Activated CD4-positive, alpha-beta T cell treated with anti-CD3 and anti-CD28 coated beads for 36 hours (primary cell): Measurements from ENCODE around the gene MOCS3. TPM values are rescaled to one million over a fixed set of nuclear protein-coding genes. Genes with fewer than 3 reads are reported as not detected.

Experiments used
- ATAC-seq: fragments of 200-7000 bp; cut with Tn5 transposase; one replicate; pipeline ENCODE4 v1.10.0; 2021; ENCODE audit warnings: mild to moderate bottlenecking, moderate library complexity
- CTCF ChIA-PET: fragments of 350-600 bp; sonication (Branson Sonifier 250); formaldehyde crosslinking; loops from one replicate; lab custom pipeline; 2021; ENCODE audit warnings: antibody characterized with exemption; lab: Charles Lee
- POLR2A ChIA-PET: fragments of 350-600 bp; sonication (Branson Sonifier 250); formaldehyde crosslinking; loops from one replicate; lab custom pipeline; 2021; ENCODE audit warnings: antibody characterized with exemption, inconsistent platforms; lab: Charles Lee
- DNase-seq: peaks from one replicate; pipeline ENCODE4 v3.0.0-alpha.2; 2020
- H3K27ac Mint-ChIP-seq: one replicate; pipeline ENCODE4 v1.8.0; 2021; ENCODE audit warnings: mixed read lengths
- H3K27me3 Mint-ChIP-seq: one replicate; pipeline ENCODE4 v1.8.0; 2021; ENCODE audit warnings: mixed read lengths
- H3K36me3 Mint-ChIP-seq: one replicate; pipeline ENCODE4 v1.8.0; 2021; ENCODE audit warnings: low read depth, mixed read lengths
- H3K4me1 Mint-ChIP-seq: one replicate; pipeline ENCODE4 v1.8.0; 2021; ENCODE audit warnings: mixed read lengths
- H3K4me3 Mint-ChIP-seq: one replicate; pipeline ENCODE4 v1.8.0; 2021; ENCODE audit warnings: mild to moderate bottlenecking, moderate library complexity, mixed read lengths
- H3K9me3 Mint-ChIP-seq: one replicate; pipeline ENCODE4 v1.8.0; 2021; ENCODE audit warnings: low read depth, mixed read lengths
- intact Hi-C, 2 experiments: fragments of 100-400 bp; cut with DNase I in 1 of 2; cut with micrococcal nuclease in 1 of 2; formaldehyde crosslinking; loops; one replicate each; pipeline versions ENCODE4 v1.14.2 to v1.15.1; 2022 to 2024; cut with DNase I, micrococcal nuclease
- total RNA-seq, 2 experiments: library from RNA; stranded (reverse); gene quantifications; one replicate each; pipeline ENCODE4 v1.2.3, GENCODE V29; 2021

Gene MOCS3
- total RNA-seq, 2 experiments from 2014 or later, result 3.1 to 3.8 TPM

DNA sequence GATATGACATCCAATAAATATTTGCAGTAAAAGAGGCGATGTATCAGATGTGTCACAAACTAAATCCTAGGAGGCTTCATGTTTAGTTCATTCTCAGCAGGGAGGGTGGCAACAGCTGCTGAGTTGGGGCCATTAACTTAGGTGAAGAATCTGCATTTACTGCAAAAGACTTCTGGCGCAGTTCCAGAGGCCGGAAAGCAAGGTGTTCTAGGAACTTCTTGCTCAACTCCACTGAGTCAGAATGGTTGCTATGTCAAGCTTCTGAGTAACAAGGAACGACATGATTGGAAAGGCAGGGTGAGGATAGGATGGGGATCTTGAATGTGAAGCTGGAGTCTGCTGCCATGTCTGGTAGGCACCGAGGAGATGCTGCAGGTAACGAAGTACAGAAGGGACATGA is 39.1 kb upstream of the MOCS3 start:
- ChIA-PET CTCF (interaction anchor here (0.6 to 3.6 kb wide), 4 partner anchors 10 to 170 kb away, joined by 3 to 20 read pairs (median 12); partner anchors contain the start of genes BCAS4, DPM1 and MOCS3), POLR2A (interaction anchor here (0.7 to 1.6 kb wide), 2 partner anchors 10 to 420 kb away, joined by 3 to 4 read pairs; no protein-coding TSS in a partner anchor)
- no peak overlapping the region for H3K4me3 Mint-ChIP-seq
- peaks cover 20% of the 10 kb centered on the region for H3K36me3 Mint-ChIP-seq
- DNase-seq, result peak; percentile 31
- H3K9me3 Mint-ChIP-seq, result no peaks in the 10 kb centered on the region
- peak overlapping the region; percentile 24 for H3K27ac Mint-ChIP-seq
- ATAC-seq, result no peak
- H3K27me3 Mint-ChIP-seq, result no peaks in the 10 kb centered on the region
- H3K4me1 Mint-ChIP-seq, result peaks cover 85% of the 10 kb centered on the region
- intact Hi-C loops, result no loop called here

DNA sequence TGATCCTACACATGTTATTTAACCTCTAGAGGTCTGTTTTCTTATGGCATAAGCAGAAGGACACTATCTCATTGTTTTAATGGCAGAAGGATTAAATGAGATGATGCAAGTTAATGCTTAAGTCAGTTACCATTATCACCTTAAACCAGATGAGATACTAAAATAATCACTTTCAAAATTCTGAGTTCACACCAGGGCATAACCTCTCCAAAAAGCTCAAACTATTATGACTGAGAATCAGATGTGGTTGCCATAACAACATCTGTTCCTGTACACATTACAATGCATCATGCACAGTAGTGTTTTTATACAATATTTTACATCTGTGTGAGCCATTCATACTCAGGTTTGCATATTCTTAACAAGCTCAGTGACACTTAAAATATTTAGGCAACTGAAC is 37.6 kb upstream of the MOCS3 start:
- intact Hi-C loops, result loop anchor here in 1 of 2 experiments (10.0 kb wide), 2 partner anchors 406 to 1646 kb away; partner anchors contain the start of genes PTPN1 and ZNFX1
- no peak overlapping the region for H3K4me3 Mint-ChIP-seq
- H3K27me3 Mint-ChIP-seq, result no peaks in the 10 kb centered on the region
- DNase-seq (no peak), ATAC-seq (peak; percentile 76)
- peaks cover 29% of the 10 kb centered on the region for H3K36me3 Mint-ChIP-seq
- peak overlapping the region; percentile 37 for H3K27ac Mint-ChIP-seq
- POLR2A ChIA-PET, result interaction anchor here (0.7 to 0.9 kb wide), 3 partner anchors 9 to 13 kb away, joined by 3 read pairs; no protein-coding TSS in a partner anchor
- peaks cover 86% of the 10 kb centered on the region for H3K4me1 Mint-ChIP-seq
- CTCF ChIA-PET, result interaction anchor here (0.6 to 3.6 kb wide), 7 partner anchors 8 to 193 kb away, joined by 3 to 20 read pairs (median 7); partner anchors contain the start of genes ADNP, BCAS4, DPM1 and MOCS3
- no peaks in the 10 kb centered on the region for H3K9me3 Mint-ChIP-seq

DNA sequence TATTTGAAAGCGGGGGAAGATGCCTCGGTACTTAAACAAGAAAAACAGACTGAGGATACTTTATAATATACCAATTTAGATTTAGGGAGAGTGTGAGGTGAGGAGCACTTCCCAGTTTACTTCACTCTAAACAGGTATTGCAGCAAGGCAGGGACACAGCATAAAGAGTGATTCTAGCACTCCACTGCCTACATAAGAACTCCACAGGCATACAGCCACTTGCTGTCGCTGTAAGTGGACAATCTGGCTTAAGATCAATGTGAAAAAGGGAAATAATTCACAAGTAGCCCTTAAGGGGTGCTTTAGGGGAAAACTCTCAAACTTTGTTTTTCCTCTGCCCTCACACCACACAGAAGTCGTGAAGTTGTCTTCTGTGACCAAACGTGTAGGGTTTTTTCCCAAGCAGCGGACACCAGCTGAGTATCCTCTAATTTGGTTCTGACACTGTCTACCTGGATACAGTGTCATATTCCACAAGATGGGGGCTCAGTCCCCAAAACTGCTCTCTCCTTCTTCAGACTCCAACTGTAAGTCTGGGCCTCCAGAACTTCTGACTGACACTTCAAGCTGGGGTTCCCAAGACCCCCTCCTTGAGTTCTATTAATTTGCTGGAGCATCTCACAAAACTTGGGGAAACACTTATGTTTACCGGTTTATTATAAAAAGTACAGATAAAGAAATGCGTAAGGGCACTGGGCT is 36.7 kb upstream of the MOCS3 start:
- CTCF ChIA-PET, result interaction anchor here (0.5 to 3.6 kb wide), 7 partner anchors 7 to 131 kb away, joined by 3 to 20 read pairs (median 4); partner anchors contain the start of genes ADNP and BCAS4
- POLR2A ChIA-PET, result interaction anchor here (0.7 kb wide), 1 partner anchor 8 kb away, joined by 3 read pairs; no protein-coding TSS in a partner anchor

DNA sequence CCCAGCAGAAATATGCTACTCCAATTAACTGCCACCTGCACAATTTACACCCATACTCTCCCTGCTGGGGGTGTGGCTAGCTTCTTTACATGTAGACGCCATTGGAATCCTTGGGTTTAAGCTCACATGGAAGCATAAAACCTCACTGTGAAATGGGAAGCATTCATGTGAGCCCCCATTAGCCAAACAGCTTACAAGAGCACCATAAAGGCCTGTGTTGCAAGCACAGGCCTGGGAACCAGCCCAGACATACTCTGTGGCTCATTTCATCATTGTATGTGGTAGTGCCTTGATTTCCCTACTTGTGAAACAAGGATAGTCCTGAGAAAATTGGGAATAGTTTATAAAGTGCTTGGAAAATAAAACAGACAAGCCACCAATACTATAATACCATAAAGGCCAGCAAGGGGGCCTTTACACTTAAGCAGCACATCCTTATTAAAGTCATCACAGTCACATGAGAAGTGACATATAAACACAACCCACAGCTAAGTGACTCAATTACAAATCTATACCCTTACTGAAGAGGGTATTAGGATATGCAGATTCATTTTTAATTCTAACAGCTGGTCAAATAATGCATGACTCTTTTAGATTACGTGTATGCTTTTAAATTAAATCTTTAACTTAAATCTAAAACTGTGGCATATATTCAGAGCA is 34.2 kb upstream of the MOCS3 start:
- ChIA-PET CTCF (interaction anchor here (0.6 to 1.7 kb wide), 5 partner anchors 13 to 402 kb away, joined by 3 to 8 read pairs (median 4); partner anchors contain the start of gene BCAS4), POLR2A (interaction anchor here (0.9 to 1.2 kb wide), 3 partner anchors 9 to 134 kb away, joined by 3 read pairs; no protein-coding TSS in a partner anchor)
- intact Hi-C loops, result loop anchor here in 1 of 2 experiments (10.0 kb wide), 2 partner anchors 410 to 1650 kb away; partner anchors contain the start of genes PTPN1 and ZNFX1
- Mint-ChIP-seq H3K4me1 (peaks cover 86% of the 10 kb centered on the region), H3K36me3 (peaks cover 44% of the 10 kb centered on the region), H3K27ac (no peak overlapping the region), H3K27me3 (no peaks in the 10 kb centered on the region), H3K9me3 (no peaks in the 10 kb centered on the region), H3K4me3 (no peak overlapping the region)
- no peak for ATAC-seq
- DNase-seq, result no peak

More for the DNA sequence above, 36.7 kb upstream of the MOCS3 start:
- DNase-seq, result no peak
- intact Hi-C loops, result loop anchor here in 1 of 2 experiments (10.0 kb wide), 2 partner anchors 407 to 1647 kb away; partner anchors contain the start of genes PTPN1 and ZNFX1
- peaks cover 83% of the 10 kb centered on the region for H3K4me1 Mint-ChIP-seq
- peak overlapping the region; percentile 37 for H3K27ac Mint-ChIP-seq
- H3K27me3 Mint-ChIP-seq, result no peaks in the 10 kb centered on the region
- H3K4me3 Mint-ChIP-seq, result no peak overlapping the region
- ATAC-seq, result no peak
- H3K36me3 Mint-ChIP-seq, result peaks cover 26% of the 10 kb centered on the region
- no peaks in the 10 kb centered on the region for H3K9me3 Mint-ChIP-seq

GRCh38 chr20:50926530-50926929 is 32.1 kb upstream of the MOCS3 start:
- Mint-ChIP-seq H3K4me3 (no peak overlapping the region), H3K27ac (no peak overlapping the region), H3K9me3 (no peaks in the 10 kb centered on the region), H3K36me3 (peaks cover 43% of the 10 kb centered on the region), H3K27me3 (no peaks in the 10 kb centered on the region), H3K4me1 (peaks cover 69% of the 10 kb centered on the region)
- ATAC-seq (no peak), DNase-seq (no peak)
- POLR2A ChIA-PET, result interaction anchor here (0.9 kb wide), 1 partner anchor 32 kb away, joined by 3 read pairs; the partner anchor contains the start of gene DPM1
- intact Hi-C loops, result loop anchor here in 1 of 2 experiments (10.0 kb wide), 2 partner anchors 412 to 1652 kb away; partner anchors contain the start of genes PTPN1 and ZNFX1
- CTCF ChIA-PET, result interaction anchor here (0.7 to 5.4 kb wide), 7 partner anchors 10 to 136 kb away, joined by 3 to 60 read pairs (median 5); partner anchors contain the start of gene BCAS4

DNA sequence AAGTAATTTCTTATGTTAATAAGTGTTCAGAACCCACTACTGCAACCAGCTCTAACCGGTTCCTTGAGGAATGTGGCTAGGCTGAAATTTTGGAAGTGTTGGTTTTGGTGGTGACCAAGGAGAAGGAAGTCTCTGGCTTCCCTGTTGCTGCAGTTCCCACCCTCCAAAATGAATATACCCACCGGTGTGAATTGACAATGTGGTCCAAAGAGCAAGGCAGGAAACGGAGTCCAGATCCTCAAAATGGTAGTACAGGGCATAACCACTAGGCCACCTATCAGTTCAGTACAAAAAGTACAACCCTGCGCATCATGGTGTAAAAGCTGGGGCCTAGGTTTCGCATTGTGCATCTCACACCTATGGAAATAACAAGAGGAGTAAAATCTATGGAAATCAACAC is 30.1 kb upstream of the MOCS3 start:
- POLR2A ChIA-PET, result no interaction called here
- ATAC-seq (no peak), DNase-seq (no peak)
- CTCF ChIA-PET, result interaction anchor here (0.7 to 5.4 kb wide), 16 partner anchors 9 to 510 kb away, joined by 3 to 60 read pairs (median 6); partner anchors contain the start of genes BCAS4, DPM1 and MOCS3
- H3K27me3 Mint-ChIP-seq, result no peaks in the 10 kb centered on the region
- peak overlapping the region; percentile 92 for H3K4me3 Mint-ChIP-seq
- peaks cover 45% of the 10 kb centered on the region for H3K36me3 Mint-ChIP-seq
- H3K9me3 Mint-ChIP-seq, result no peaks in the 10 kb centered on the region
- intact Hi-C loops, result loop anchor here (2.0 to 10.0 kb wide), 3 partner anchors 14 to 1654 kb away; partner anchors contain the start of genes PTPN1 (in 1 of the 2) and ZNFX1 (in 1 of the 2)
- peaks cover 64% of the 10 kb centered on the region for H3K4me1 Mint-ChIP-seq
- H3K27ac Mint-ChIP-seq, result peak overlapping the region; percentile 95

- Mint-ChIP-seq H3K27ac (peak overlapping the region; percentile 95), H3K9me3 (no peaks in the 10 kb centered on the region), H3K4me1 (peaks cover 55% of the 10 kb centered on the region), H3K4me3 (peak overlapping the region; percentile 92), H3K36me3 (peaks cover 50% of the 10 kb centered on the region), H3K27me3 (no peaks in the 10 kb centered on the region)
- ATAC-seq (peak; percentile 80), DNase-seq (peak; percentile 98)
- ChIA-PET POLR2A (interaction anchor here (0.5 to 3.9 kb wide), 9 partner anchors 8 to 552 kb away, joined by 3 to 44 read pairs (median 4); partner anchors contain the start of genes BCAS4, DPM1 and MOCS3), CTCF (interaction anchor here (0.5 to 5.4 kb wide), 25 partner anchors 10 to 708 kb away, joined by 3 to 60 read pairs (median 4); partner anchors contain the start of genes BCAS4, DPM1 and MOCS3)
- intact Hi-C loops, result loop anchor here (1.0 to 10.0 kb wide), 9 partner anchors 15 to 1655 kb away; partner anchors contain the start of genes CEBPB (in 1 of the 2), NFATC2 (in 1 of the 2), PTPN1 (in 1 of the 2) and ZNFX1 (in 1 of the 2)
These were observed 29.1 kb upstream of the MOCS3 start for GRCh38 chr20:50929299-50930138.

DNA sequence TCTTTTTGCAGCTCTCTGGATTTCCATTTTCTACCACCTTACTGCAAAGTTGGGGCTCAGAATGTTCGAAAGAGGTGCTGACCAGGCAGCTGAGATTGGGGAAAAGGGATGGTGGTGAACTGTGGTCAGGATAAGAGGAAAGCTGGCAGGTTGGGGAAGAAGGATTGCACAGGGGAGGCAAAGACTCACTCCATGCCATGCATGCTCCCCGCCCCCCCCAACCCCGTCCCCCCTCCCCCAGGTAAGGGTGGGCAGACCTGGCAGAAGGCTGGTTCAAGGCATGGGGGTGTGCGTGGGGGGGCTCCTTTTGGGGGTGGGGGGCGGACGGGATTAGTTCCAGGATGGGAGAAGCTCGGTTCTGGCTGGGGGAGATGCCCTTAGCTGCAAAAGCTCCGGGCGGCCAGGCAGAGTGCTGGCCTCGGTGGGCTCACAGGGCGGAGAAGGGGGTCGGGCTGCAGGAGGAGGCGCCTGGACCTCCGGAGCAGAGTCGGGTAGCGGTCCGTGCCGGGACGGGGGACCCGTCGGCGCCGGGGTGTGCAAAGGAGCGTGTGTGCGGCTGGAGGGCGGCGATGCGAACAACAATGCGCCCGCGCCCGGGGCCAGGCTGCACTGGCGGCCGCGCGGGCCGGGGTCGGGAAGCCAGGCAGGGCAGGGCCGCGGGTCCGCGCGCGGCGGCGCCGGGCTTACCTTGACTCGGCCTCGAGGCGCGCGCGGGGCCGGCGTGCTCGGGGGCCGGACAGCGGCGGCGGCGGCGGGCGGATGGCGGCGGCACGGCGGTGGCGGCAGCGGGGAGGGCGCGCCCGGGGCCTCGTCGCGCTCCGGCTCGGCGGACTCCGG is 28.3 kb upstream of the MOCS3 start:
- ChIA-PET POLR2A (interaction anchor here (0.7 to 3.9 kb wide), 7 partner anchors 9 to 139 kb away, joined by 3 to 44 read pairs (median 3); partner anchors contain the start of genes BCAS4, DPM1 and MOCS3), CTCF (interaction anchor here (1.0 to 5.4 kb wide), 18 partner anchors 9 to 184 kb away, joined by 3 to 60 read pairs (median 6); partner anchors contain the start of genes BCAS4, DPM1 and MOCS3)
- Mint-ChIP-seq H3K4me3 (peak overlapping the region; percentile 92), H3K9me3 (no peaks in the 10 kb centered on the region), H3K27ac (peak overlapping the region; percentile 95), H3K36me3 (peaks cover 48% of the 10 kb centered on the region), H3K27me3 (no peaks in the 10 kb centered on the region), H3K4me1 (peaks cover 47% of the 10 kb centered on the region)
- intact Hi-C loops, result loop anchor here in 1 of 2 experiments (5.0 kb wide), 2 partner anchors 612 to 738 kb away; partner anchors contain the start of genes CEBPB and NFATC2
- DNase-seq (peak; percentile 51), ATAC-seq (no peak)

GRCh38 chr20:50930976-50931305 is 27.7 kb upstream of the MOCS3 start:
- Mint-ChIP-seq H3K9me3 (no peaks in the 10 kb centered on the region), H3K36me3 (peaks cover 46% of the 10 kb centered on the region), H3K27me3 (no peaks in the 10 kb centered on the region), H3K4me1 (peaks cover 41% of the 10 kb centered on the region), H3K4me3 (peak overlapping the region; percentile 92), H3K27ac (peak overlapping the region; percentile 94)
- no peak for DNase-seq
- peak; percentile 30 for ATAC-seq
- CTCF ChIA-PET, result interaction anchor here (0.6 to 3.7 kb wide), 8 partner anchors 10 to 137 kb away, joined by 3 to 29 read pairs (median 4); partner anchors contain the start of genes BCAS4, DPM1 and MOCS3
- intact Hi-C loops, result loop anchor here (1.0 to 5.0 kb wide), 5 partner anchors 27 to 739 kb away; partner anchors contain the start of genes DPM1 (in 2 of the 2), MOCS3 (in 2 of the 2), CEBPB (in 1 of the 2) and NFATC2 (in 1 of the 2)
- POLR2A ChIA-PET, result interaction anchor here (1.0 to 3.9 kb wide), 6 partner anchors 16 to 140 kb away, joined by 3 to 44 read pairs (median 4); partner anchors contain the start of genes BCAS4, DPM1 and MOCS3
